Liver (tissue), 3 donors: ENCODE data around the gene TFF2.

Source experiments
- CTCF ChIP-seq: fragments of 150-350 bp; IDR thresholded peaks from 2 replicates; pipeline ENCODE4 v1.5.1; 2017; ENCODE audit warnings: improper control_type of control experiment, low read depth, low read length; ENCODE audit not compliant: missing input control
- EGR1 ChIP-seq, 2 donors: IDR thresholded peaks; 2 replicates each; pipeline ENCODE4 v1.6.1; 2016 to 2018; ENCODE audit warnings: antibody characterized with exemption in 2 of 2, low read depth in 2 of 2
- GABPA ChIP-seq, 2 donors: IDR thresholded peaks in 1 of 2; conservative IDR thresholded peaks in 1 of 2; 2 replicates each; pipeline ENCODE4 v1.6.1; 2016; ENCODE audit warnings: antibody characterized with exemption in 2 of 2, mild to moderate bottlenecking in 1 of 2, moderate library complexity in 1 of 2
- HNF4A ChIP-seq, 2 donors: conservative IDR thresholded peaks; 2 replicates each; pipeline ENCODE4 v1.6.1; 2016; ENCODE audit warnings: antibody characterized with exemption in 2 of 2, mild to moderate bottlenecking in 2 of 2
- HNF4G ChIP-seq: IDR thresholded peaks from 2 replicates; pipeline ENCODE4 v1.6.1; 2016; ENCODE audit warnings: antibody characterized with exemption
- MAX ChIP-seq: IDR thresholded peaks from 2 replicates; pipeline ENCODE4 v1.6.1; 2016; ENCODE audit warnings: antibody characterized with exemption
- NR2F2 ChIP-seq: IDR thresholded peaks from 2 replicates; pipeline ENCODE4 v1.6.1; 2016; ENCODE audit warnings: antibody characterized with exemption
- RAD21 ChIP-seq, 2 donors: IDR thresholded peaks; 2 replicates each; pipeline ENCODE4 v1.6.1; 2016; ENCODE audit warnings: antibody characterized with exemption in 2 of 2, mild to moderate bottlenecking in 2 of 2
- RXRA ChIP-seq, 2 donors: IDR thresholded peaks; 2 replicates each; pipeline ENCODE4 v1.6.1; 2017 to 2018; ENCODE audit warnings: antibody characterized with exemption in 2 of 2, mild to moderate bottlenecking in 1 of 2
- SP1 ChIP-seq: IDR thresholded peaks from 2 replicates; pipeline ENCODE4 v1.6.1; 2018; ENCODE audit warnings: antibody characterized with exemption, mild to moderate bottlenecking
- TAF1 ChIP-seq: conservative IDR thresholded peaks from 2 replicates; pipeline ENCODE4 v1.6.1; 2016; ENCODE audit warnings: antibody characterized with exemption, mild to moderate bottlenecking
- YY1 ChIP-seq: IDR thresholded peaks from 2 replicates; pipeline ENCODE4 v1.6.1; 2016; ENCODE audit warnings: antibody characterized with exemption, mild to moderate bottlenecking
- ZBTB33 ChIP-seq: IDR thresholded peaks from 2 replicates; pipeline ENCODE4 v1.6.1; 2016; ENCODE audit warnings: antibody characterized with exemption
- donor health status: healthy.
- donor health status: healthy.

DNA sequence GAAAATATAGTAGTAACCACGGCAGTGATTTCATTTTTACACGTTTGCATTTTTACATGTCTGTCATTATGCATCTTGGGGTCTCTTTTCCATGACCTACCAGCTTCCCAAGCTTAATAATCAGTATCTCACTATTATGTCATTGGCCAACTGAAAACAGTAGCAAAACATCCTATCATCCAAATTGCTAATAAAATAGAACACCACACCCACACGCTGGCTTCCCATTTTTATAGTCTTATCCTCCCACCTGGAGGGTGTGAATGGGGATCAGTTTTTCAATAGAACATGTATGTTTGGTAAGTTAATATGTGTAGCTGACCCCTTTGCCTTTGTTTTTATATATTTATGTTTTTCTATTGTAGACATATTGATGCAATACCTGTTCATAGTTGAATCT, 47.4 kb downstream of the TFF2 start:
- TF ChIP-seq MAX (no peak), HNF4A (conservative IDR thresholded peaks at IDR 0.05) (no peak), CTCF (no peak), YY1 (no peak), SP1 (no peak), ZBTB33 (no peak), TAF1 (no peak), HNF4G (no peak), RAD21 (IDR thresholded peaks at IDR 0.05) (no peak), RXRA (IDR thresholded peaks at IDR 0.05) (no peak), NR2F2 (no peak), GABPA (IDR thresholded peaks at IDR 0.05 in 1 of 2, conservative IDR thresholded peaks at IDR 0.05 in 1 of 2) (no peak), EGR1 (IDR thresholded peaks at IDR 0.05; ENCODE audit: low read depth in 2 of 2) (no peak)
